ENCODE results near the gene CACHD1. TPM values are rescaled to one million over a fixed set of nuclear protein-coding genes. Genes with fewer than 3 reads are reported as not detected.

Gene CACHD1
- total RNA-seq, 1 experiment from 2014 or later, result 8.4 TPM

GRCh38 chr1:64678366-64678765 is 208.4 kb downstream of the CACHD1 start:
- Histone ChIP-seq H3K9me2 (ENCODE audit: insufficient read depth) (no peaks in the 10 kb centered on the region), H3K4me1 (ENCODE audit: control insufficient read depth in 1 of 2, insufficient read depth in 2 of 2, low read length in 2 of 2) (no peaks in the 10 kb centered on the region), H3K9ac (ENCODE audit: low read length) (no peak overlapping the region), H3K36me3 (ENCODE audit: control insufficient read depth in 1 of 2, insufficient read depth in 2 of 2, low read length in 2 of 2) (peaks cover 0 to under 1% of the 10 kb centered on the region in 2 experiments; a peak in 1 of 4 replicates), H2AFZ (ENCODE audit: low read depth, low read length, poor library complexity, severe bottlenecking) (no peak overlapping the region), H3K79me2 (ENCODE audit: insufficient read depth, low read length) (no peaks in the 10 kb centered on the region), H3K4me2 (ENCODE audit: low read length) (no peak overlapping the region), H4K20me1 (ENCODE audit: insufficient read depth) (no peaks in the 10 kb centered on the region), H3K27ac (ENCODE audit: low read depth, low read length) (no peak overlapping the region), H3K27me3 (ENCODE audit: insufficient read depth, low read length) (no peaks in the 10 kb centered on the region), H3K4me3 (replicated peaks in 1 of 2; ENCODE audit: low read depth in 1 of 2, low read length in 2 of 2) (no peak overlapping the region), H3K9me3 (ENCODE audit: control insufficient read depth in 1 of 2, insufficient read depth in 1 of 2, low read depth in 1 of 2, low read length in 2 of 2) (no peaks in the 10 kb centered on the region)
- ATAC-seq, result no peak
- TF ChIP-seq ELF1 (IDR thresholded peaks at IDR 0.05; ENCODE audit: borderline replicate concordance, low read depth), result no peak
- TF ChIP-seq EGR1 (IDR thresholded peaks at IDR 0.05; ENCODE audit: low read depth), result no peak
- TF ChIP-seq RAD21 (IDR thresholded peaks at IDR 0.05; ENCODE audit: low read depth), result no peak
- no peak for TF ChIP-seq YY1 (IDR thresholded peaks at IDR 0.05; ENCODE audit: extremely low read depth, insufficient replicate concordance, low read depth, low read length)
- TF ChIP-seq CTCF (IDR thresholded peaks at IDR 0.05 in 2 of 3, conservative IDR thresholded peaks at IDR 0.05 in 1 of 3; ENCODE audit: borderline replicate concordance in 1 of 3, insufficient read depth in 1 of 3, low read depth in 2 of 3, low read length in 2 of 3), result no peak
- TF ChIP-seq ZNF274 (IDR thresholded peaks at IDR 0.05; ENCODE audit: low read depth, low read length), result no peak
- TF ChIP-seq JUND (IDR thresholded peaks at IDR 0.05), result no peak
- TF ChIP-seq EZH2phosphoT487 (IDR thresholded peaks at IDR 0.05; ENCODE audit: borderline replicate concordance), result no peak
- no peak for TF ChIP-seq CBX3 (IDR thresholded peaks at IDR 0.05; ENCODE audit: low read depth)
- TF ChIP-seq SIN3A (IDR thresholded peaks at IDR 0.05; ENCODE audit: low read depth), result no peak
- DNase-seq (ENCODE audit: low read depth, low spot score), result no peak
- ChIA-PET RAD21 (ENCODE audit: low non-redundant PET in 1 of 2, low total read pairs in 2 of 2, uncharacterized antibody in 2 of 2, unreplicated experiment in 2 of 2) (no interaction called here), CTCF (interaction anchor here (1.2 kb wide), 1 partner anchor 14 kb away, joined by 3 read pairs; no protein-coding TSS in a partner anchor), POLR2A (no interaction called here)
- BruUV-seq (replicated peaks), result no TSS peak
- intact Hi-C loops (cut with micrococcal nuclease), result no loop called here

Measured in HCT116 (cell line).